ENCODE measurements around the gene TMEM212. TPM values are rescaled to one million over a fixed set of nuclear protein-coding genes. Genes with fewer than 3 reads are reported as not detected.

TMEM212 gene
- total and polyA plus RNA-seq, 9 of the 15 experiments (the other 6 are each of a cell fraction or from before 2014, with no cell fraction given) = not detected

- no peak for TF ChIP-seq ZBTB12 (CRISPR knock-in tag; IDR thresholded peaks at IDR 0.05)
- TF ChIP-seq, protein P1, sequence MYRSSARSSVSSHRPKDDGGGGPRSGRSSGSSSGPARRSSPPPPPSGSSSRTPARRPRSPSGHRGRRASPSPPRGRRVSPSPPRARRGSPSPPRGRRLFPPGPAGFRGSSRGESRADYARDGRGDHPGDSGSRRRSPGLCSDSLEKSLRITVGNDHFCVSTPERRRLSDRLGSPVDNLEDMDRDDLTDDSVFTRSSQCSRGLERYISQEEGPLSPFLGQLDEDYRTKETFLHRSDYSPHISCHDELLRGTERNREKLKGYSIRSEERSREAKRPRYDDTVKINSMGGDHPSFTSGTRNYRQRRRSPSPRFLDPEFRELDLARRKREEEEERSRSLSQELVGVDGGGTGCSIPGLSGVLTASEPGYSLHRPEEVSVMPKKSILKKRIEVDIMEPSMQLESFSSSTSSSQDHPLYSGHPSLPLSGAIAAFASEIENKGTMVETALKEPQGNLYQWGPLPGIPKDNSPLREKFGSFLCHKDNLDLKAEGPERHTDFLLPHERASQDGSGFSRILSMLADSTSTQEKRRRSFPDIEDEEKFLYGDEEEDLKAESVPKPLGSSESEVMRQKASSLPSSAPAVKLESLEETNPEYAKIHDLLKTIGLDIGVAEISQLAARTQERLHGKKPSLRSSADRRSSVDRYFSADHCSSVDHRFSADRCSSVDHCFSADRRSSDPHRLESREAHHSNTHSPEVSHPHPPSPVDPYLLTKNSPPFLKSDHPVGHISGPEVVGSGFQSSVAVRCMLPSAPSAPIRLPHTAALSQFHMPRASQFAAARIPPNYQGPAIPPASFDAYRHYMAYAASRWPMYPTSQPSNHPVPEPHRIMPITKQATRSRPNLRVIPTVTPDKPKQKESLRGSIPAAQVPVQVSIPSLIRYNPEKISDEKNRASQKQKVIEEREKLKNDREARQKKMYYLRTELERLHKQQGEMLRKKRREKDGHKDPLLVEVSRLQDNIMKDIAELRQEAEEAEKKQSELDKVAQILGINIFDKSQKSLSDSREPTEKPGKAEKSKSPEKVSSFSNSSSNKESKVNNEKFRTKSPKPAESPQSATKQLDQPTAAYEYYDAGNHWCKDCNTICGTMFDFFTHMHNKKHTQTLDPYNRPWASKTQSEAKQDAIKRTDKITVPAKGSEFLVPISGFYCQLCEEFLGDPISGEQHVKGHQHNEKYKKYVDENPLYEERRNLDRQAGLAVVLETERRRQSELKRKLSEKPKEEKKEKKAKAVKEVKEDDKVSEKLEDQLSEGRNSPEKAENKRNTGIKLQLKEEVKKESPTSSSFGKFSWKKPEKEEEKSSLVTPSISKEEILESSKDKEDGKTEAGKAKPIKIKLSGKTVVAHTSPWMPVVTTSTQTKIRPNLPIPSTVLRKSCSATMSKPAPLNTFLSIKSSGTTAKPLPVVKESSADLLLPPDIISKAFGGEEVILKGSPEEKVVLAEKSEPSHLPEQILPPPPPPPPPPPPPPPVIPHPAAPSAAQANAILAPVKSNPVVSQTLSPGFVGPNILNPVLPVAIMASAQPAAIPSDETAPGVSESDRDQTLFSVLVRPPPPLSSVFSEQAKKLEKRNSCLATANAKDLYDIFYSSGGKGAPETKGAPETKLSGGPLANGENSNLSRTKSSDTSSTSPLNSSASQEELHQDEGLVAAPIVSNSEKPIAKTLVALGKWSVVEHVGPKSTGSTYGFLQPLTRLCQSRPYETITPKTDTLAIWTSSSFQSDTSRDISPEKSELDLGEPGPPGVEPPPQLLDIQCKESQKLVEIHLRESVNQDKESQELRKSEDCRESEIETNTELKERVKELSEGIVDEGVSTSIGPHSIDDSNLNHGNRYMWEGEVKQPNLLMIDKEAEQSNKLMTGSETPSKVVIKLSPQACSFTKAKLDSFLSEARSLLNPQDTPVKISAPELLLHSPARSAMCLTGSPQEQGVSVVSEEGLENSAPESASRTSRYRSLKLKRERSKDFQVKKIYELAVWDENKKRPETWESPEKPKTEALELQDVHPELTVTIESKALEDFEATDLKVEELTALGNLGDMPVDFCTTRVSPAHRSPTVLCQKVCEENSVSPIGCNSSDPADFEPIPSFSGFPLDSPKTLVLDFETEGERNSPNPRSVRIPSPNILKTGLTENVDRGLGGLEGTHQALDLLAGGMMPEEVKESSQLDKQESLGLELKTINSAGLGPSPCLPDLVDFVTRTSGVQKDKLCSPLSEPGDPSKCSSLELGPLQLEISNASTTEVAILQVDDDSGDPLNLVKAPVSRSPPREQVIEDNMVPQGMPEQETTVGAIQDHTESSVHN (IDR thresholded peaks at IDR 0.05; ENCODE audit: borderline replicate concordance in 1 of 2, low read depth in 1 of 2) = peak in 1 of 2 experiments; percentile 47; a peak in 1 of 4 replicates
- peak; percentile 71; the same call in 1 of the 2 replicates for TF ChIP-seq ATF3 (IDR thresholded peaks at IDR 0.05)
- no peak for TF ChIP-seq ATF3 (CRISPR knock-in tag; conservative IDR thresholded peaks at IDR 0.05)
- TF ChIP-seq ESRRB (CRISPR knock-in tag; IDR thresholded peaks at IDR 0.05; ENCODE audit: borderline replicate concordance) = no peak
Measured at GRCh38 chr3:171806200-171807128, 36.7 kb upstream of the TMEM212 start (continued).
